ENCODE measurements around the gene SMG7.

GRCh38 chr1:183567584-183567983 lies 95.3 kb downstream of the SMG7 start:
- TF ChIP-seq CTCF (IDR thresholded peaks at IDR 0.05; ENCODE audit: low read depth, low read length, poor library complexity, severe bottlenecking), result no peak
- no peak for TF ChIP-seq EZH2phosphoT487 (IDR thresholded peaks at IDR 0.05; ENCODE audit: borderline replicate concordance, low read length)
